Ovary (tissue), 3 donors: ENCODE measurements around the gene ORMDL1.

Source experiments
- POLR2A ChIP-seq: fragments of 450-650 bp; IDR thresholded peaks from one replicate; pipeline ENCODE4 v1.6.1; 2017; ENCODE audit warnings: antibody characterized with exemption, mild to moderate bottlenecking, moderate library complexity
- TF ChIP-seq, protein P1 (sequence below), 3 donors: fragments of 450-650 bp in 2 of 3; fragments of 200-600 bp in 1 of 3; IDR thresholded peaks; one replicate each; pipeline versions ENCODE4 v1.5.1 to v1.8.0; 2016 to 2022; ENCODE audit warnings: antibody characterized with exemption in 3 of 3, mild to moderate bottlenecking in 1 of 3
- donor health status: DM: no; HTN: no; CAD: no.

DNA sequence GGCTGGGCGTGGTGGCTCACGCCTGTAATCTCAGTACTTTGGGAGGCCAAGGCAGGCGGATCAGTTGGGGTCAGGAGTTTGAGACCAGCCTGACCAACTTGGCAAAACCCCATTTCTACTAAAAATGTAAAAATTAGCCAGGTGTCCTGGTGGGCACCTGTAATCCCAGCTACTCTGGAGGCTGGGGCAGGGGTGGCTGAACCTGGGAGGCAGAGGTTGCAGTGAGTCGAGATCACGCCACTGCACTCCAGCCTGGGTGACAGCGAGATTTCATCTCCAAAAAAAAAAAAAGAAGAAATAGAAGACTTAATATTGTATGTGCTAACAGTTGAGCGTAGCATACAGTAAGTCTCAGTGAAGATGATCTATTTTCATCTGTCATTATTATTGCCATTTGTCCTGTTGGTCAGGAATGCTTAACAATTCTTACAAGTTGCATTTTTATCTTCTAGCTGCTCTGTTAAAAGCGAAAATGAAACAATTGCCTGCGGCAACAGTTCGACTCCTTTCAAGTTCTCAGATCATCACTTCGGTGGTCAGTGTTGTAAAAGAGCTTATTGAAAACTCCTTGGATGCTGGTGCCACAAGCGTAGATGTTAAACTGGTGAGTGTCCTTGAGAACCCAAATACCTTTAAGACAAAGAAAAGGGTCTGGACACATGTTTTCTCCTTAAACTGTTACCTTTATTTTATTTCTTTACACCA lies 7.4 kb upstream of the ORMDL1 start:
- TF ChIP-seq, protein P1, sequence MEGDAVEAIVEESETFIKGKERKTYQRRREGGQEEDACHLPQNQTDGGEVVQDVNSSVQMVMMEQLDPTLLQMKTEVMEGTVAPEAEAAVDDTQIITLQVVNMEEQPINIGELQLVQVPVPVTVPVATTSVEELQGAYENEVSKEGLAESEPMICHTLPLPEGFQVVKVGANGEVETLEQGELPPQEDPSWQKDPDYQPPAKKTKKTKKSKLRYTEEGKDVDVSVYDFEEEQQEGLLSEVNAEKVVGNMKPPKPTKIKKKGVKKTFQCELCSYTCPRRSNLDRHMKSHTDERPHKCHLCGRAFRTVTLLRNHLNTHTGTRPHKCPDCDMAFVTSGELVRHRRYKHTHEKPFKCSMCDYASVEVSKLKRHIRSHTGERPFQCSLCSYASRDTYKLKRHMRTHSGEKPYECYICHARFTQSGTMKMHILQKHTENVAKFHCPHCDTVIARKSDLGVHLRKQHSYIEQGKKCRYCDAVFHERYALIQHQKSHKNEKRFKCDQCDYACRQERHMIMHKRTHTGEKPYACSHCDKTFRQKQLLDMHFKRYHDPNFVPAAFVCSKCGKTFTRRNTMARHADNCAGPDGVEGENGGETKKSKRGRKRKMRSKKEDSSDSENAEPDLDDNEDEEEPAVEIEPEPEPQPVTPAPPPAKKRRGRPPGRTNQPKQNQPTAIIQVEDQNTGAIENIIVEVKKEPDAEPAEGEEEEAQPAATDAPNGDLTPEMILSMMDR (IDR thresholded peaks at IDR 0.05), result no peak
- TF ChIP-seq POLR2A, result no peak
